ENCODE data around the gene GLB1L2.

Gene GLB1L2

GRCh38 chr11:134384406-134384805 lies 52.6 kb downstream of the GLB1L2 start:
- H3K27ac ChIP-seq (ENCODE audit: insufficient read depth, low read depth, low read length, poor library complexity, severe bottlenecking): no peak overlapping the region
- no peaks in the 10 kb centered on the region for H3K27me3 ChIP-seq (ENCODE audit: control insufficient read depth, insufficient read depth, low read length, poor library complexity, severe bottlenecking)
- no peaks in the 10 kb centered on the region for H3K9me3 ChIP-seq (ENCODE audit: control insufficient read depth, low read length)
- 93 to 96% methylated on average over 14 of the region's 14 CpGs for WGBS, 2 experiments
- no peak overlapping the region for H3K4me3 ChIP-seq (ENCODE audit: insufficient read depth, low read depth, low read length)
- H3K4me1 ChIP-seq (ENCODE audit: control insufficient read depth, insufficient read depth, low read length): no peaks in the 10 kb centered on the region
- peaks cover 12% of the 10 kb centered on the region for H3K36me3 ChIP-seq (ENCODE audit: control insufficient read depth, insufficient read depth, low read length)

DNA sequence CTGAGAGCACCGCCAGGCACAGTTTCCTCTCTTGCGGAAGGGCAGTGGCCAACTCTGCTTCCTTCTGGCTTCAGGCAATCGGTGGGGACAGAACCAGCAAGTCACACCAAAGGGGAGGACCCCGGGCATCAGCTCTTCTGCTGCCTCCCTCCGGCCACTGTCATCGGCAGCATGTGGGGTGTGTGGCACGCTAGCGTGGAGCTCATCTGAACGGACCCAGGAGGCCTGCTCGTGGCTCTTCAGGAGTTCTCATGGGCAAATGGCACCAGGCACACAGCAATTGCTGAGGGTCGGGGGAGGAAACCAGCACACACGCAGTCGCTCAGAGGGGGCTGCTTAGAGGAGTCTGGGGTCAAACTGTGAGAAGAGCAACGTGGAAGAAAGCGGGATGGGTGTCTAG lies 53.4 kb downstream of the GLB1L2 start:
- Histone ChIP-seq H3K4me1 (ENCODE audit: control insufficient read depth, insufficient read depth, low read length) (no peaks in the 10 kb centered on the region), H3K27ac (ENCODE audit: insufficient read depth, low read depth, low read length, poor library complexity, severe bottlenecking) (no peak overlapping the region), H3K27me3 (ENCODE audit: control insufficient read depth, insufficient read depth, low read length, poor library complexity, severe bottlenecking) (no peaks in the 10 kb centered on the region), H3K4me3 (ENCODE audit: insufficient read depth, low read depth, low read length) (no peak overlapping the region), H3K36me3 (ENCODE audit: control insufficient read depth, insufficient read depth, low read length) (peaks cover 12% of the 10 kb centered on the region), H3K9me3 (ENCODE audit: control insufficient read depth, low read length) (no peaks in the 10 kb centered on the region)
- WGBS, 2 experiments: 94 to 95% methylated on average over 15 of the region's 15 CpGs

GRCh38 chr11:134385774-134386565 lies 54.2 kb downstream of the GLB1L2 start:
- Histone ChIP-seq H3K4me3 (ENCODE audit: insufficient read depth, low read depth, low read length) (no peak overlapping the region), H3K9me3 (ENCODE audit: control insufficient read depth, low read length) (no peaks in the 10 kb centered on the region), H3K4me1 (ENCODE audit: control insufficient read depth, insufficient read depth, low read length) (no peaks in the 10 kb centered on the region), H3K27me3 (ENCODE audit: control insufficient read depth, insufficient read depth, low read length, poor library complexity, severe bottlenecking) (no peaks in the 10 kb centered on the region), H3K27ac (ENCODE audit: insufficient read depth, low read depth, low read length, poor library complexity, severe bottlenecking) (no peak overlapping the region), H3K36me3 (ENCODE audit: control insufficient read depth, insufficient read depth, low read length) (peaks cover 7% of the 10 kb centered on the region)
- WGBS, 2 experiments: 93 to 94% methylated on average over 20 of the region's 20 CpGs

DNA sequence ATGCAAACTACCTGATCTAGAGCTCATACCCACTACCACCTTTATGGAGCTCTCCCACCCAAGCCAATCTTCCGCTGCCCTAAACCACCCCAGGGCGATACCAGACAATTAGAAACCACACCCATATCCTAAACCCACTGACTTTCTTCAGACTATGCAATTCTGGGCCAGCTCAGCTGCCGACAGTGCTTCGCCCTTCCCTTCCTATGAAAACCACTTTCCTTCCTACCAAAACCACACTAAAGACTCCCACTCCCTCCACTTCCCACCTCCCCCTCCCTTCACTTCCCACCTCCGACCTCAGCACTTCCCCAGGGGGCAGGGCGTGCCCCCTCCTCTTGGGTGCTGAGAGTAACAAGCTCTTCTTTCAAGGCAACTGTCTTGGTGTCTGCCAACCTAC lies 55.2 kb downstream of the GLB1L2 start:
- 89 to 93% methylated on average over 6 of the region's 6 CpGs for WGBS, 2 experiments
- no peaks in the 10 kb centered on the region for H3K9me3 ChIP-seq (ENCODE audit: control insufficient read depth, low read length)
- H3K27ac ChIP-seq (ENCODE audit: insufficient read depth, low read depth, low read length, poor library complexity, severe bottlenecking): no peak overlapping the region
- H3K4me3 ChIP-seq (ENCODE audit: insufficient read depth, low read depth, low read length): no peak overlapping the region
- H3K4me1 ChIP-seq (ENCODE audit: control insufficient read depth, insufficient read depth, low read length): no peaks in the 10 kb centered on the region
- H3K27me3 ChIP-seq (ENCODE audit: control insufficient read depth, insufficient read depth, low read length, poor library complexity, severe bottlenecking): no peaks in the 10 kb centered on the region
- H3K36me3 ChIP-seq (ENCODE audit: control insufficient read depth, insufficient read depth, low read length): peaks cover 7% of the 10 kb centered on the region

- Histone ChIP-seq H3K27ac (ENCODE audit: insufficient read depth, low read depth, low read length, poor library complexity, severe bottlenecking) (no peak overlapping the region), H3K9me3 (ENCODE audit: control insufficient read depth, low read length) (no peaks in the 10 kb centered on the region), H3K27me3 (ENCODE audit: control insufficient read depth, insufficient read depth, low read length, poor library complexity, severe bottlenecking) (no peaks in the 10 kb centered on the region), H3K4me3 (ENCODE audit: insufficient read depth, low read depth, low read length) (no peak overlapping the region), H3K36me3 (ENCODE audit: control insufficient read depth, insufficient read depth, low read length) (peaks cover 2% of the 10 kb centered on the region), H3K4me1 (ENCODE audit: control insufficient read depth, insufficient read depth, low read length) (no peaks in the 10 kb centered on the region)
- 96% methylated on average over 21 of the region's 21 CpGs for WGBS, 2 experiments
These were observed 55.7 kb downstream of the GLB1L2 start for GRCh38 chr11:134387501-134387900.

GRCh38 chr11:134388590-134388989 lies 56.8 kb downstream of the GLB1L2 start:
- Histone ChIP-seq H3K9me3 (ENCODE audit: control insufficient read depth, low read length) (no peaks in the 10 kb centered on the region), H3K4me1 (ENCODE audit: control insufficient read depth, insufficient read depth, low read length) (no peaks in the 10 kb centered on the region), H3K27me3 (ENCODE audit: control insufficient read depth, insufficient read depth, low read length, poor library complexity, severe bottlenecking) (no peaks in the 10 kb centered on the region), H3K36me3 (ENCODE audit: control insufficient read depth, insufficient read depth, low read length) (peaks cover 4% of the 10 kb centered on the region), H3K27ac (ENCODE audit: insufficient read depth, low read depth, low read length, poor library complexity, severe bottlenecking) (no peak overlapping the region), H3K4me3 (ENCODE audit: insufficient read depth, low read depth, low read length) (no peak overlapping the region)
- 94% methylated on average over 4 of the region's 4 CpGs for WGBS, 2 experiments

GRCh38 chr11:134389464-134390180 lies 57.8 kb downstream of the GLB1L2 start:
- Histone ChIP-seq H3K4me3 (ENCODE audit: insufficient read depth, low read depth, low read length) (no peak overlapping the region), H3K27ac (ENCODE audit: insufficient read depth, low read depth, low read length, poor library complexity, severe bottlenecking) (no peak overlapping the region), H3K36me3 (ENCODE audit: control insufficient read depth, insufficient read depth, low read length) (peaks cover 4% of the 10 kb centered on the region), H3K9me3 (ENCODE audit: control insufficient read depth, low read length) (no peaks in the 10 kb centered on the region), H3K4me1 (ENCODE audit: control insufficient read depth, insufficient read depth, low read length) (peaks cover 2% of the 10 kb centered on the region), H3K27me3 (ENCODE audit: control insufficient read depth, insufficient read depth, low read length, poor library complexity, severe bottlenecking) (no peaks in the 10 kb centered on the region)
- WGBS, 2 experiments: 94 to 95% methylated on average over 25 of the region's 25 CpGs

- Histone ChIP-seq H3K4me1 (ENCODE audit: control insufficient read depth, insufficient read depth, low read length) (peaks cover 6% of the 10 kb centered on the region), H3K4me3 (ENCODE audit: insufficient read depth, low read depth, low read length) (no peak overlapping the region), H3K27ac (ENCODE audit: insufficient read depth, low read depth, low read length, poor library complexity, severe bottlenecking) (no peak overlapping the region), H3K9me3 (ENCODE audit: control insufficient read depth, low read length) (no peaks in the 10 kb centered on the region), H3K36me3 (ENCODE audit: control insufficient read depth, insufficient read depth, low read length) (peaks cover 4% of the 10 kb centered on the region), H3K27me3 (ENCODE audit: control insufficient read depth, insufficient read depth, low read length, poor library complexity, severe bottlenecking) (no peaks in the 10 kb centered on the region)
- WGBS, 2 experiments: 91 to 92% methylated on average over 15 of the region's 15 CpGs
These were observed 59.1 kb downstream of the GLB1L2 start for GRCh38 chr11:134390706-134391569.

DNA sequence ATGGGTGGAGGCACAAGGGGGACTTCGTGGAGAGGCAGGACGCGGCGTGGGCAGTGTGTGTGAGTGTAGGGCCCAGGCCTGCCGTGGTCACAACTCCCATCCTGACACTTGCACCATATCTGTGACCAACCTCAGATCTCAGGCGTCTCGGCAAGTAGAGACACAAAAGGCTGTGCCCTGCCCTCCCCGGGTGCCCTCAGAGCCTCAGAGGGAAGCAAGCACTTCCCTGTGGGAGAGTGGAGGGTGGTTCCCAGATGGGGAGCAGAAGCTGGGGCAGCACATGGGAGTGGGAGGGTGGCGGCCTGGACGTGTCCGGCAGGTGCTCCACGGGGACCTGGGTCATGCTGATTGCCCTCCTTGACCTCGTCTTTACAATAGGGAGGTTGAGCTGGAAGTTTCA lies 59.9 kb downstream of the GLB1L2 start:
- no peaks in the 10 kb centered on the region for H3K9me3 ChIP-seq (ENCODE audit: control insufficient read depth, low read length)
- peaks cover 4% of the 10 kb centered on the region for H3K36me3 ChIP-seq (ENCODE audit: control insufficient read depth, insufficient read depth, low read length)
- H3K27me3 ChIP-seq (ENCODE audit: control insufficient read depth, insufficient read depth, low read length, poor library complexity, severe bottlenecking): no peaks in the 10 kb centered on the region
- no peak overlapping the region for H3K27ac ChIP-seq (ENCODE audit: insufficient read depth, low read depth, low read length, poor library complexity, severe bottlenecking)
- no peak overlapping the region for H3K4me3 ChIP-seq (ENCODE audit: insufficient read depth, low read depth, low read length)
- H3K4me1 ChIP-seq (ENCODE audit: control insufficient read depth, insufficient read depth, low read length): peaks cover 6% of the 10 kb centered on the region
- 93 to 95% methylated on average over 13 of the region's 13 CpGs for WGBS, 2 experiments

Measured in ectodermal cell (in vitro differentiated cells).